Neutrophil (primary cell): ENCODE results near the gene HTRA1.

Experiments
- H3K27ac ChIP-seq: fragments of 200-600 bp; sonication (generic); 2 replicates; pipeline ENCODE4 v1.5.1; 2016; ENCODE audit warnings: mild to moderate bottlenecking, moderate library complexity
- H3K27me3 ChIP-seq: fragments of 200-600 bp; sonication (generic); 2 replicates; pipeline ENCODE4 v1.6.0; 2016; ENCODE audit warnings: mild to moderate bottlenecking
- H3K36me3 ChIP-seq: fragments of 200-600 bp; sonication (generic); 2 replicates; pipeline ENCODE4 v1.5.1; 2017
- H3K4me1 ChIP-seq, 2 experiments: fragments of 200-600 bp in 1 of 2; sonication (generic) in 1 of 2; 1 replicate in 1 of 2; 2 replicates in 1 of 2; pipeline versions ENCODE4 v1.5.1 to v1.6.1; 2013 to 2016; ENCODE audit warnings: low read depth in 1 of 2, low read length in 1 of 2, mild to moderate bottlenecking in 1 of 2, moderate library complexity in 1 of 2; ENCODE audit not compliant: control insufficient read depth in 1 of 2, insufficient read depth in 1 of 2
- H3K4me3 ChIP-seq, 2 experiments: fragments of 200-600 bp in 1 of 2; sonication (generic) in 1 of 2; 1 replicate in 1 of 2; 2 replicates in 1 of 2; pipeline ENCODE4 v1.5.1; 2013 to 2016; ENCODE audit warnings: low read depth in 1 of 2, low read length in 1 of 2, mild to moderate bottlenecking in 1 of 2, moderate library complexity in 1 of 2
- H3K9me3 ChIP-seq: fragments of 200-600 bp; sonication (generic); 2 replicates; pipeline ENCODE4 v1.5.1; 2016
- CTCF ChIP-seq: fragments of 200-600 bp; sonication (generic); IDR thresholded peaks from 2 replicates; pipeline ENCODE4 v1.5.1; 2016; ENCODE audit warnings: antibody characterized with exemption

HTRA1 gene

GRCh38 chr10:122478971-122479370 lies 17.6 kb downstream of the HTRA1 start:
- H3K36me3 ChIP-seq: no peaks in the 10 kb centered on the region
- no peak for TF ChIP-seq CTCF
- H3K4me1 ChIP-seq: no peaks in the 10 kb centered on the region
- no peak overlapping the region for H3K4me3 ChIP-seq
- H3K27me3 ChIP-seq: peaks cover 43% of the 10 kb centered on the region
- no peaks in the 10 kb centered on the region for H3K9me3 ChIP-seq
- no peak overlapping the region for H3K27ac ChIP-seq

- no peak overlapping the region for H3K27ac ChIP-seq
- no peaks in the 10 kb centered on the region for H3K36me3 ChIP-seq
- TF ChIP-seq CTCF: no peak
- no peak overlapping the region for H3K4me3 ChIP-seq
- no peaks in the 10 kb centered on the region for H3K9me3 ChIP-seq
- no peaks in the 10 kb centered on the region for H3K4me1 ChIP-seq
- H3K27me3 ChIP-seq: peaks cover 30% of the 10 kb centered on the region
Measured at GRCh38 chr10:122480146-122480833, 18.9 kb downstream of the HTRA1 start.

GRCh38 chr10:122481296-122482056 lies 20.1 kb downstream of the HTRA1 start:
- H3K27me3 ChIP-seq: peaks cover 18% of the 10 kb centered on the region
- H3K4me3 ChIP-seq: no peak overlapping the region
- H3K9me3 ChIP-seq: no peaks in the 10 kb centered on the region
- no peak overlapping the region for H3K27ac ChIP-seq
- H3K36me3 ChIP-seq: no peaks in the 10 kb centered on the region
- no peaks in the 10 kb centered on the region for H3K4me1 ChIP-seq
- no peak for TF ChIP-seq CTCF

- Histone ChIP-seq H3K27me3 (peaks cover 23% of the 10 kb centered on the region), H3K4me3 (no peak overlapping the region), H3K27ac (no peak overlapping the region), H3K9me3 (no peaks in the 10 kb centered on the region), H3K4me1 (no peaks in the 10 kb centered on the region), H3K36me3 (no peaks in the 10 kb centered on the region)
- TF ChIP-seq CTCF: no peak
Measured at GRCh38 chr10:122484276-122485060, 23.1 kb downstream of the HTRA1 start.

- no peaks in the 10 kb centered on the region for H3K36me3 ChIP-seq
- H3K27ac ChIP-seq: no peak overlapping the region
- TF ChIP-seq CTCF: no peak
- H3K9me3 ChIP-seq: no peaks in the 10 kb centered on the region
- no peak overlapping the region for H3K4me3 ChIP-seq
- H3K27me3 ChIP-seq: peaks cover 31% of the 10 kb centered on the region
- no peaks in the 10 kb centered on the region for H3K4me1 ChIP-seq
Measured at GRCh38 chr10:122485670-122486069, 24.3 kb downstream of the HTRA1 start.
